HG02763 (cell line): ENCODE results near the gene TMPRSS11A.

ENCODE experiments used
- ATAC-seq: cut with Tn5 transposase; IDR thresholded peaks from one replicate; pipeline ENCODE4 v1.9.1; 2021; ENCODE audit warnings: mild to moderate bottlenecking, moderate library complexity; ENCODE audit not compliant: unreplicated experiment

Gene TMPRSS11A

DNA sequence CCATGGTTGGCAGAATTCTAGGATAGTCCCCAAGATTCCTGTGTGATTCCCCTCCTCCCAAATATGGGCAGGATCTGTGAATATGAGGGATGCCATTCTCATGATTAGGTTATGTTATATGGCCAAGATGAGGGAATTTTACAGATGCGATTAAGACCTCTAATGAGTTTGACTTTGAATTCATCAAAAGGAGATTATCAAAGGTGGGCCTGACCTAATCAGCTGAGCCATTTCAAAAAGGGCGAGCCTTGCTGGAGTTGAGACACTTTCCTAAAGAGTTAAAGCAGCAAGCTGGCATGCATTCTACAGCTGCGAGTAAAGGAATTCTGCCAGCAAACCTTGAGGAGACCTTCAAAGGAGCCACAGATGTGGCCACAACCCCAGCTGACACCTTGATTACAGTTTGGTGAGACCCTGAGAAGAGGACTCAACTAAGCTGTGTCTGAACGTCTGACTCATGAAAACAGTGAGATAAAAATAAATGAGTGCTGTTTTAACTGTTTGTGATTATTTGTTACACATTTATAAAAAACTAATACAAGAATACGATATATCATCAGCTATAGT, 47.8 kb downstream of the TMPRSS11A start:
- ATAC-seq = no peak

- no peak for ATAC-seq
Observed at GRCh38 chr4:67912080-67912479, 51.2 kb downstream of the TMPRSS11A start.

DNA sequence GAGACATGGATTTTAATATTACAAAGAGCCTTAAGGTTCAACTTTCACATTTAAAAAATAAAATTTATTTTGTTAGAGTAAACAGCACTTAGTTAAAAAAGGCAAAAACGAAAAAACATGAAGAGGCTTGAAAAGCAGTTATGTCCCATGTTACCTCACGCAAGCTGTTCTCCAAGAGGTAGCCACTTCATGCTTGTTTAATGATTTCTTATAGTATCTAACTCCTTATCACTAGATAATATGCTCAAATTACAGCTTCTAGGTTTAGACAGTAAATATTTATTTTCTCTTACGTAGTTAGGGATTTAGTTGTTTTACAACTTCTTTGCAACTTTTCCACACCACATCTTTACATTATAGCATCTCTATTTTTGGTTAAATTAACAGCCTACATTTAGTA, 51.7 kb downstream of the TMPRSS11A start:
- ATAC-seq = no peak

DNA sequence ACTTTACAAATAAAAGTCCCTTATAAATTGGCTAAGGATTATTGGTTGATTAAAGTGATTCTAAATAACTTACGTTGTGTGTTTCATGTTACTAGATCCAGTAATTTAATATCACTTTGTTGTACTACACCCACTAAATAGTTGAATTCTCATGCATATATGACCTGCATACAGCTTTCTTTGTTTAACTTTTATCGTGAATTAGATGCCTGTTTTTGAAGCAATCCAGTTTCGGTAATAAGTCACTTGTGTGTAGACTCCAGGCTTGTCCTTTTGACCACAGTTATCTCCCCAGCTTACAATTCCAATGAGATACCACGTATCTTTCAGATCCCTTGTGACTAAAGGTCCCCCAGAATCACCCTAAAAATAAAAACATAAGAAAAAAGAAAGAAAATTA, 52.2 kb downstream of the TMPRSS11A start:
- no peak for ATAC-seq

DNA sequence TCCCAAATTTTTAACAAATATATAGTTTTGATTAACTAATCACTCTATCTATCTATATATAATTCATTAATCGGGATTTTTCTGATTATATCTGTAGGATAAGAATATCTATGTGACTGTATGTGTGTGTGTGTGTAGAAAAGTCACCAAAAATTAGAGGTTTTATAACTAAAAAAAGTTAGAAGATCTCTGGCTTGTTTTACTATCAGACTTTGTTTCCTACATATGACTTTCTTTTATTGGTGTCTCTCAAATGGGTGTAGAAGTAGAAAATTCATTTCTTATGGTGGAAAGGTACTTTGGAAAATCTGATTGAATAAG, 52.7 kb downstream of the TMPRSS11A start:
- no peak for ATAC-seq

GRCh38 chr4:67909905-67910584, 53.2 kb downstream of the TMPRSS11A start:
- no peak for ATAC-seq

GRCh38 chr4:67907650-67908049, 55.6 kb downstream of the TMPRSS11A start:
- ATAC-seq = no peak

- no peak for ATAC-seq
Observed at GRCh38 chr4:67899096-67899495, 64.2 kb downstream of the TMPRSS11A start.

GRCh38 chr4:67897686-67898085, 65.6 kb downstream of the TMPRSS11A start:
- ATAC-seq = no peak

DNA sequence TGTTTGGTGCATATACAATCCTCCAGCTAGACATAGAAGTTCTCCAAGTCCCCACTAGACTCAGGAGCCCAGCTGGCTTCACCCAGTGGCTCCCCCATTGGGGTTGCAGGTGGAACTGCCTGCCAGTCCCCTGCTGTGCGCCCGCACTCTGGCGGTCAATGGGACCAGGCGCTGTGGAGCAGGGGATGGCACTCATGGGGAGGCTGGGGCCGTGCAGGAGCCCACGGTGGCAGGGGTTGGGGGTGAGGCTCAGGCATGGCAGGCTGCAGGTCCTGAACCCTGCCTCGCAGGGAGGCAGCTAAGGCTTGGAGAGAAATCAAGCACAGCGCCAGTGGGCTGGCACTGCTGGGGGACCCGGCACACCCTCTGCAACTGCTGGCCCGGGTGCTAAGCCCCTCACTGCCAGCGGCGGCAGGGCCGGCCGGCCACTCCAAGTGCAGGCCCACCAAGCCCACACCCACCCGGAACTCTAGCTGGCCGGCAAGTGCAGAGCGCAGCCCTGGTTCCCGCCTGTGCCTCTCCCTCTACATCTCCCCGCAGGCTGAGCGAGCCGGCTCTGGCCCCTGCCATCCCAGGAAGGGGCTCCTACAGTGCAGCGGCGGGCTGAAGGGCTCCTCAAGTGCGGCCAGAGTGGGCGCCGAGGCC, 66.8 kb downstream of the TMPRSS11A start:
- ATAC-seq = no peak

DNA sequence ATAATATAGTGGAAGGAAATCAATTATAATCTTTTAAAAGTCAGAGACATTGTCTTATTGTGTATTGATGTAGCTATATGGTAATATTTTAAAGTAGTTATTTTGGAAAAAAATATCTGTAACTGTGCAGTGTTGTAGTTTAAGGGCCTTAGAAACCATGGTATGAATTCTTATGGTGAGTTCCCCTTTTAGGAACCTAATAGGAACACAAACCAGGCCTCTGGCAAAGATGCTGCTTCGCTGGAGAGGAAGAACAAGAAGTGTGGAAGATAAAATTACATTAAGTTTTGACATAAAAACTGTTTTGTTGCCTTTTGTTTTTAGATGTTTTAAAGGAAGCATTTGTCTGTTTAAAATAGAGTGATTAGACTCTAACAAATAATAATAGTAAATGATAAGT, 68.6 kb downstream of the TMPRSS11A start:
- ATAC-seq = no peak

DNA sequence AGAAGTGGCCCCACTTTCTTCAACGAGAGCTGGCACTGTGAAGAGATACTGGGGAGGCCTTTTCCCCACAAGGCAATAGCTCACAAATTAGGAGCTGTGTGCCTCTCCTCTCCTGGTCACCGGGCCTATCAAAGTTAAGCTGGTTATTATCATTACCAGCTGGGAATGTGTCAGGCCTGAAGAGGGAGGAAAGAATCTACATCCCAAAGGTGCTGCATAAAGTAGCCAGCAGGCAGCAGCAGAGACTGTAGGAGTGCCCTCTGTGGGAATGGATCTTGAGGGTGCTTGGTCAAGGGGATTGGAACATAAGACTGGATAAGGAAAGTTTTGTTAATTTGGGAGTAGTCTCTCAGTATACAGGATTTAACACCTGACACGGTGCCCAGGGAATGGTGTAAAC, 70.4 kb downstream of the TMPRSS11A start:
- no peak for ATAC-seq

- no peak for ATAC-seq
Observed at GRCh38 chr4:67892253-67892652, 71.0 kb downstream of the TMPRSS11A start.

GRCh38 chr4:67891645-67892044, 71.6 kb downstream of the TMPRSS11A start:
- no peak for ATAC-seq

DNA sequence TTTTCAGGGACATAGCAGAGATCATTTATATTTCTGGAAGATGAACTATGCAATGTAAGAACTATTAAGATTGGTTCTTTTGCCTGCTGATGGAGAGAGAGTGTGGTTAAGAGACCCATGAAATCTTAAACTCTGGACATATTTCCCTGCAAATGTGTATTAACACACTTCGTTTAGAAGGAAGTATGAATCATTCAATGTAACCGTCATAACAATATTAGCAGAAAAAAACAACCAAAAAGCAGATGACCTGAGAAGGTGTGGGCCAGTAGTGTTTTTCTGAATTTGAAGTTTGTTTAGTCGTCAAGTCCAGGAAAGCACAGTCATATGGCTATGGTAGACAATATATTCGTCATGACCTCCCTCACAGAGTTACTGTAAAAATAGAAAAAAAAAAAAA, 77.0 kb downstream of the TMPRSS11A start:
- ATAC-seq = no peak

- no peak for ATAC-seq
Observed at GRCh38 chr4:67885762-67886161, 77.5 kb downstream of the TMPRSS11A start.

DNA sequence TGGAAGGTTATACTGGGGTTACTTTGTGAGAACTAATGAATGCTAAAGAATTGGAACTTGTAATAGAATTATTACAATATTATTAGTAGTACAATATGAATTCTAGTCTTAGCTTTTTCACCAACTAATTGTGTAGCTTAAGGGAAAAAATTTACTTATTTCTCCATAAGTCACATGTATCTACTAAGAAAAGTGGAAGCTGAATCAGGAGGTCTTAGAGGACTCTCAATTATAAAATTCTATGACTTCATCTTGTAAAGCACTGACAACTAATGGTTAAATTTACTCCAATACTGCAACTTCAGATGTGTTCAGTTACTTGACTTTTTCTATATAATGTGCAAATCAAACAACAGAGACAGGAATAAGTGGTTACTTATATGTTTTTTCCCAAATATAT, 78.6 kb downstream of the TMPRSS11A start:
- ATAC-seq = no peak

- no peak for ATAC-seq
Observed at GRCh38 chr4:67883902-67884301, 79.4 kb downstream of the TMPRSS11A start, which contains the start of gene TMPRSS11D. Gene TMPRSS11D (minus strand): TSS chr4:67884002. CDS start chr4:67883933, 69 bp downstream.

DNA sequence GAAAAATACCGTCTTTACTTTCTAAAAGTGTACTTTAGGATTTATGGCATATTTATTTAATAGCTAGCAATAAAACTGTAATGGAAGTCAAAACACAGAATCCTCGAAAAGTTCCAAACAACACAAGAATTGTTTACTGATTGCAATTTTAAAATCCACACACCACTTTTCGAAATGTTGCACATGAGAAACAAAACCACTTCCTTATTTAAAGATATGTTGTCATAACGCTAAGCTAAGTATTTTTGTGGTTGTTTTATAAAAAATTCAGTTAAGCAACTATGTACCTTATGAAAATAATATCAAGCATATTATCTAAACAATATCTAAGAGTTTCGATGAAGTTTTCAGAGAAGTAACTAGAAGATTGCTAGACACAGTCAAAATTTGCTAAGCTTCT, 79.8 kb downstream of the TMPRSS11A start:
- no peak for ATAC-seq

GRCh38 chr4:67880866-67881610, 82.3 kb downstream of the TMPRSS11A start:
- no peak for ATAC-seq

GRCh38 chr4:67879486-67879885, 83.8 kb downstream of the TMPRSS11A start:
- ATAC-seq = no peak

GRCh38 chr4:67877086-67877485, 86.2 kb downstream of the TMPRSS11A start:
- ATAC-seq = no peak
